Cardiac fibroblast (primary cell): ENCODE data around the gene VEGFB.

Source experiments
- DNase-seq, 2 donors: peaks; one replicate each; pipeline versions ENCODE4 v3.0.0 to v3.0.0-alpha.2; 2010; ENCODE audit warnings: low read depth in 2 of 2
- H3K4me3 ChIP-seq, 2 donors: replicated peaks in 1 of 2; 1 replicate in 1 of 2; 2 replicates in 1 of 2; pipeline ENCODE4 v1.5.1; 2011; ENCODE audit warnings: low read depth in 2 of 2, low read length in 2 of 2, mild to moderate bottlenecking in 2 of 2, moderate library complexity in 1 of 2
- CTCF ChIP-seq: IDR thresholded peaks from one replicate; pipeline ENCODE4 v1.5.1; 2011; ENCODE audit warnings: low read depth, mild to moderate bottlenecking, low read length, inconsistent platforms

Gene VEGFB

GRCh38 chr11:64255135-64256128 lies 21.0 kb downstream of the VEGFB start:
- no peak overlapping the region for H3K4me3 ChIP-seq
- no peak for TF ChIP-seq CTCF
- no peak for DNase-seq

- H3K4me3 ChIP-seq = no peak overlapping the region
- no peak for DNase-seq
- TF ChIP-seq CTCF = no peak
These were observed 21.9 kb downstream of the VEGFB start for GRCh38 chr11:64256300-64256699.

GRCh38 chr11:64258356-64258755 lies 24.0 kb downstream of the VEGFB start:
- DNase-seq = no peak
- TF ChIP-seq CTCF = no peak
- no peak overlapping the region for H3K4me3 ChIP-seq

- TF ChIP-seq CTCF = no peak
- no peak for DNase-seq
- no peak overlapping the region for H3K4me3 ChIP-seq
These were observed 24.7 kb downstream of the VEGFB start for GRCh38 chr11:64258946-64259532.

- H3K4me3 ChIP-seq = no peak overlapping the region
- no peak for TF ChIP-seq CTCF
These were observed 25.2 kb downstream of the VEGFB start for GRCh38 chr11:64259533-64260067.

GRCh38 chr11:64260147-64260708 lies 25.8 kb downstream of the VEGFB start:
- no peak for DNase-seq
- no peak overlapping the region for H3K4me3 ChIP-seq
- no peak for TF ChIP-seq CTCF

More at GRCh38 chr11:64259533-64260067, 25.2 kb downstream of the VEGFB start:
- no peak for DNase-seq
